ENCODE data around the gene CCDC70.

DNA sequence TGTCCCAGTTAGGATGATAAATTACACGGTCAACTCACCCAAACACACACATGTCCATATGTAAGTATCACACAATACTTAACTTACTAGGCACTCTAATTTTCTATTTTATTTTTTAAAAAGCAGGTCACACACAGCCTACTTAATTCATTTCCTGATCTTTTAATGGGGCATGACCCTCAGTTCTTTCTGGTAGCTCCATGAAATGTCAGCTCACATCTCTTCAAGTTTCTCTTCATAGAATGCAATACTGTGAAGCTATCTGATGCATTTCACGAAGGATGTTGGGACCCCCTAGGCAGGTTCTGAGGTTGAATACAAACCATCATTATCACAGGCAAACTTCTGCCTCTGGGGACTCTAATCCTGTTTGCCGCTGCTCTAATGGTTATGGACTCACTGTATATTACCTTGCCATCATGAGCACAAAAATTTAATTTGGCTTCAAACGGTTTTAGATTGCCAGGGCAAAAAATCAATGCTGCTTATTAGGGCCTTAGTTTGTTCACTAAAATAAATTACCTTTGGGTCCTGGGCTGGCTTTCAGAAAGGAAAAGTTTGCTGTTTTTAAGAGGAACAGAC, 41.7 kb upstream of the CCDC70 start:
- TF ChIP-seq, protein P1, sequence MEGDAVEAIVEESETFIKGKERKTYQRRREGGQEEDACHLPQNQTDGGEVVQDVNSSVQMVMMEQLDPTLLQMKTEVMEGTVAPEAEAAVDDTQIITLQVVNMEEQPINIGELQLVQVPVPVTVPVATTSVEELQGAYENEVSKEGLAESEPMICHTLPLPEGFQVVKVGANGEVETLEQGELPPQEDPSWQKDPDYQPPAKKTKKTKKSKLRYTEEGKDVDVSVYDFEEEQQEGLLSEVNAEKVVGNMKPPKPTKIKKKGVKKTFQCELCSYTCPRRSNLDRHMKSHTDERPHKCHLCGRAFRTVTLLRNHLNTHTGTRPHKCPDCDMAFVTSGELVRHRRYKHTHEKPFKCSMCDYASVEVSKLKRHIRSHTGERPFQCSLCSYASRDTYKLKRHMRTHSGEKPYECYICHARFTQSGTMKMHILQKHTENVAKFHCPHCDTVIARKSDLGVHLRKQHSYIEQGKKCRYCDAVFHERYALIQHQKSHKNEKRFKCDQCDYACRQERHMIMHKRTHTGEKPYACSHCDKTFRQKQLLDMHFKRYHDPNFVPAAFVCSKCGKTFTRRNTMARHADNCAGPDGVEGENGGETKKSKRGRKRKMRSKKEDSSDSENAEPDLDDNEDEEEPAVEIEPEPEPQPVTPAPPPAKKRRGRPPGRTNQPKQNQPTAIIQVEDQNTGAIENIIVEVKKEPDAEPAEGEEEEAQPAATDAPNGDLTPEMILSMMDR (IDR thresholded peaks at IDR 0.05), result no peak
- no peak for TF ChIP-seq EP300 (IDR thresholded peaks at IDR 0.05)
- no peak for TF ChIP-seq POLR2AphosphoS5 (IDR thresholded peaks at IDR 0.05)
- no peak for TF ChIP-seq POLR2A (IDR thresholded peaks at IDR 0.05; ENCODE audit: low read depth)
